Measurements from ENCODE around the gene AGPAT2. TPM values are rescaled to one million over a fixed set of nuclear protein-coding genes. Genes with fewer than 3 reads are reported as not detected.
"Not testable (repeated sequence)": the region's sequence is repeated elsewhere in the genome, so short reads cannot be mapped to it uniquely, and the experiment has no call there.

The AGPAT2 gene
- total RNA-seq, 1 donor from 2014 or later = 30.8 TPM

DNA sequence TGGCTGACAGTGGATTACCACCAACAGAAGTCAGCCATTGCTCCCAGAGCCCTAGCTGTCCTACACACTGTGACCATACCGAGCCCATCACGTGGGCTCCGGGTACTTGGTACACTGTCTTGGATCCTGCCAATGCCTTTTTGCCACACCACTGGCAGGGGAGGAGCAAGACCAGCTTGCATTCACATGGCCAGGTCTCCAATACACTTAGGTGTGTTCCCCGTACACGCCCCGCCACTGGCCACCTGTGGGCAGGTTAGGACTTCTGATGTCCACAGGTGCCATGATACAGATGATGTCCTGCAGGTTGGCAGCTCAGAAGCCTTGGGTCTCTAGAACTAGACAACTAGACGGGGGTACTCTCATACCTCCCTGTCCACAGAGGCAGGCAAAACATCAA, 19.8 kb upstream of the AGPAT2 start:
- Histone ChIP-seq H3K27me3 (ENCODE audit: insufficient read depth, low read length) (no peaks in the 10 kb centered on the region), H3K9me3 (ENCODE audit: insufficient read depth, low read depth, low read length) (no peaks in the 10 kb centered on the region), H3K79me2 (ENCODE audit: insufficient read depth, low read length) (no peaks in the 10 kb centered on the region), H4K20me1 (ENCODE audit: insufficient read depth, low read length) (no peaks in the 10 kb centered on the region), H3K4me2 (ENCODE audit: low read length) (no peak overlapping the region), H2AFZ (ENCODE audit: low read depth, low read length) (no peak overlapping the region), H3K4me1 (ENCODE audit: insufficient read depth, low read length) (peaks cover 2% of the 10 kb centered on the region), H3K36me3 (ENCODE audit: insufficient read depth, low read length) (no peaks in the 10 kb centered on the region), H3K4me3 (ENCODE audit: insufficient read depth, low read depth, low read length) (no peak overlapping the region), H3K27ac (ENCODE audit: low read depth, low read length) (no peak overlapping the region), H3K9ac (ENCODE audit: low read length) (no peak overlapping the region)
- Mint-ChIP-seq H3K27me3 (ENCODE audit: low read depth, unreplicated experiment) (peaks cover 10% of the 10 kb centered on the region), H3K36me3 (ENCODE audit: low read depth, unreplicated experiment) (no peaks in the 10 kb centered on the region), H3K4me1 (ENCODE audit: low read depth, unreplicated experiment) (no peaks in the 10 kb centered on the region), H3K4me3 (ENCODE audit: unreplicated experiment) (no peak overlapping the region), H3K27ac (ENCODE audit: unreplicated experiment) (no peak overlapping the region), H3K9me3 (ENCODE audit: unreplicated experiment) (peaks cover 6% of the 10 kb centered on the region)
- no peak for DNase-seq (ENCODE audit: low read depth)
- no peak for FAIRE-seq
- TF ChIP-seq, protein P1, sequence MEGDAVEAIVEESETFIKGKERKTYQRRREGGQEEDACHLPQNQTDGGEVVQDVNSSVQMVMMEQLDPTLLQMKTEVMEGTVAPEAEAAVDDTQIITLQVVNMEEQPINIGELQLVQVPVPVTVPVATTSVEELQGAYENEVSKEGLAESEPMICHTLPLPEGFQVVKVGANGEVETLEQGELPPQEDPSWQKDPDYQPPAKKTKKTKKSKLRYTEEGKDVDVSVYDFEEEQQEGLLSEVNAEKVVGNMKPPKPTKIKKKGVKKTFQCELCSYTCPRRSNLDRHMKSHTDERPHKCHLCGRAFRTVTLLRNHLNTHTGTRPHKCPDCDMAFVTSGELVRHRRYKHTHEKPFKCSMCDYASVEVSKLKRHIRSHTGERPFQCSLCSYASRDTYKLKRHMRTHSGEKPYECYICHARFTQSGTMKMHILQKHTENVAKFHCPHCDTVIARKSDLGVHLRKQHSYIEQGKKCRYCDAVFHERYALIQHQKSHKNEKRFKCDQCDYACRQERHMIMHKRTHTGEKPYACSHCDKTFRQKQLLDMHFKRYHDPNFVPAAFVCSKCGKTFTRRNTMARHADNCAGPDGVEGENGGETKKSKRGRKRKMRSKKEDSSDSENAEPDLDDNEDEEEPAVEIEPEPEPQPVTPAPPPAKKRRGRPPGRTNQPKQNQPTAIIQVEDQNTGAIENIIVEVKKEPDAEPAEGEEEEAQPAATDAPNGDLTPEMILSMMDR (IDR thresholded peaks at IDR 0.05; ENCODE audit: insufficient read depth, low read depth, low read length) = no peak
- no peak for TF ChIP-seq EZH2 (IDR thresholded peaks at IDR 0.05; ENCODE audit: insufficient read depth, low read length)

DNA sequence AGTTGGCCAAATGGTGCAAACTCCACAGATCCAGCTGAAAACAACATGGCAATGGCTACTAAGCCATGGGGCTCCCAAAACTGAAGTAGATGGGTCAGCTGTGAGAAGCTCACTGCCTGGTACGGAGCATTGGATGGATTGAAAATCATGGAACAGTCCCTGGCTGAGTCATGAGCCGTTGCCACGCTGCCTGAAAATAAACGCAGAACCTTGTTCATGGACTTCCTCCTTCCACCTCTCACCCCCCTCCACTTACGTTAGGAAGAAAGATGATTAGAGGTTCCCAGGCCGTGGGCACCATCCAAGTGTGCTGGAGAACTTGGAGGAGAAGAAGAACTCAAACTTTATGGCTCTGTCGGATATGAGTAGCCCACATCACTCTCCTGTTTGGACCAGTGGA, 18.3 kb upstream of the AGPAT2 start:
- Mint-ChIP-seq H3K27ac (ENCODE audit: unreplicated experiment) (peak overlapping the region; percentile 47), H3K9me3 (ENCODE audit: unreplicated experiment) (peaks cover 6% of the 10 kb centered on the region), H3K4me3 (ENCODE audit: unreplicated experiment) (no peak overlapping the region)

GRCh38 chr9:136704741-136705140, 17.5 kb upstream of the AGPAT2 start:
- H3K4me3 Mint-ChIP-seq (ENCODE audit: unreplicated experiment); H3K36me3 ChIP-seq (ENCODE audit: insufficient read depth, low read length); H3K9ac ChIP-seq (ENCODE audit: low read length); H3K79me2 ChIP-seq (ENCODE audit: insufficient read depth, low read length); H3K4me1 ChIP-seq (ENCODE audit: insufficient read depth, low read length); H3K36me3 Mint-ChIP-seq (ENCODE audit: low read depth, unreplicated experiment); DNase-seq (ENCODE audit: low read depth); H4K20me1 ChIP-seq (ENCODE audit: insufficient read depth, low read length); H3K4me2 ChIP-seq (ENCODE audit: low read length); H3K27ac ChIP-seq (ENCODE audit: low read depth, low read length); H3K27ac Mint-ChIP-seq (ENCODE audit: unreplicated experiment); H3K9me3 ChIP-seq (ENCODE audit: insufficient read depth, low read depth, low read length); H3K9me3 Mint-ChIP-seq (ENCODE audit: unreplicated experiment); H3K4me3 ChIP-seq (ENCODE audit: insufficient read depth, low read depth, low read length); H3K27me3 ChIP-seq (ENCODE audit: insufficient read depth, low read length); FAIRE-seq; H2AFZ ChIP-seq (ENCODE audit: low read depth, low read length); H3K4me1 Mint-ChIP-seq (ENCODE audit: low read depth, unreplicated experiment): not testable (repeated sequence)
- H3K27me3 Mint-ChIP-seq (ENCODE audit: low read depth, unreplicated experiment) = peaks cover 14% of the 10 kb centered on the region

More for the DNA sequence above, 18.3 kb upstream of the AGPAT2 start:
- DNase-seq (ENCODE audit: low read depth) (no peak), FAIRE-seq (no peak)
- H2AFZ ChIP-seq (ENCODE audit: low read depth, low read length) = no peak overlapping the region
- H3K36me3 Mint-ChIP-seq (ENCODE audit: low read depth, unreplicated experiment) = no peaks in the 10 kb centered on the region
- no peak overlapping the region for H3K4me3 ChIP-seq (ENCODE audit: insufficient read depth, low read depth, low read length)
- peaks cover 5% of the 10 kb centered on the region for H3K27me3 ChIP-seq (ENCODE audit: insufficient read depth, low read length)
- H3K27me3 Mint-ChIP-seq (ENCODE audit: low read depth, unreplicated experiment) = peaks cover 11% of the 10 kb centered on the region
- H3K27ac ChIP-seq (ENCODE audit: low read depth, low read length) = no peak overlapping the region
- no peaks in the 10 kb centered on the region for H3K9me3 ChIP-seq (ENCODE audit: insufficient read depth, low read depth, low read length)
- no peaks in the 10 kb centered on the region for H3K4me1 ChIP-seq (ENCODE audit: insufficient read depth, low read length)
- H3K4me2 ChIP-seq (ENCODE audit: low read length) = no peak overlapping the region
- H3K79me2 ChIP-seq (ENCODE audit: insufficient read depth, low read length) = no peaks in the 10 kb centered on the region
- H3K9ac ChIP-seq (ENCODE audit: low read length) = no peak overlapping the region
- no peaks in the 10 kb centered on the region for H4K20me1 ChIP-seq (ENCODE audit: insufficient read depth, low read length)
- no peak for TF ChIP-seq EZH2 (IDR thresholded peaks at IDR 0.05; ENCODE audit: insufficient read depth, low read length)
- TF ChIP-seq, protein P1 (IDR thresholded peaks at IDR 0.05; ENCODE audit: insufficient read depth, low read depth, low read length) = no peak
- H3K36me3 ChIP-seq (ENCODE audit: insufficient read depth, low read length) = no peaks in the 10 kb centered on the region
- no peaks in the 10 kb centered on the region for H3K4me1 Mint-ChIP-seq (ENCODE audit: low read depth, unreplicated experiment)
